HG03442 (cell line): ENCODE data around the gene RMP24.
"Not testable (repeated sequence)": the region's sequence is repeated elsewhere in the genome, so short reads cannot be mapped to it uniquely, and the experiment has no call there.

ENCODE experiments used
- ATAC-seq: cut with Tn5 transposase; IDR thresholded peaks from one replicate; pipeline ENCODE4 v1.9.1; 2021; ENCODE audit warnings: mild to moderate bottlenecking, moderate library complexity; ENCODE audit not compliant: unreplicated experiment

RMP24 gene

GRCh38 chr18:35967866-35968265 is 4.6 kb upstream of the RMP24 start:
- ATAC-seq = not testable (repeated sequence)

GRCh38 chr18:35968278-35968880 is 4.1 kb upstream of the RMP24 start:
- ATAC-seq = no peak

- ATAC-seq = no peak
Observed at GRCh38 chr18:35969676-35970075, 2.8 kb upstream of the RMP24 start.

- ATAC-seq = peak; percentile 2
Observed at GRCh38 chr18:35971661-35972196, 750 bp upstream of the RMP24 start.

GRCh38 chr18:35973650-35974049 is 1.2 kb downstream of the RMP24 start:
- ATAC-seq = no peak

- ATAC-seq = no peak
Observed at GRCh38 chr18:35974181-35974580, 1.7 kb downstream of the RMP24 start.

- no peak for ATAC-seq
Observed at GRCh38 chr18:35979112-35979511, 6.6 kb downstream of the RMP24 start.

- ATAC-seq = no peak
Observed at GRCh38 chr18:35982409-35983114, 10.1 kb downstream of the RMP24 start.

GRCh38 chr18:35983147-35983546 is 10.7 kb downstream of the RMP24 start:
- no peak for ATAC-seq

GRCh38 chr18:35983818-35984217 is 11.3 kb downstream of the RMP24 start:
- ATAC-seq = no peak

GRCh38 chr18:35991696-35992095 is 19.2 kb downstream of the RMP24 start:
- ATAC-seq = no peak

- no peak for ATAC-seq
Observed at GRCh38 chr18:35993013-35993412, 20.5 kb downstream of the RMP24 start.

- no peak for ATAC-seq
Observed at GRCh38 chr18:35998967-35999366, 26.5 kb downstream of the RMP24 start.

- ATAC-seq = no peak
Observed at GRCh38 chr18:35999925-36000324, 27.4 kb downstream of the RMP24 start.

- no peak for ATAC-seq
Observed at GRCh38 chr18:36006997-36007396, 34.5 kb downstream of the RMP24 start.

GRCh38 chr18:36009214-36009613 is 36.7 kb downstream of the RMP24 start:
- ATAC-seq = no peak

- no peak for ATAC-seq
Observed at GRCh38 chr18:36012891-36013290, 40.4 kb downstream of the RMP24 start.

GRCh38 chr18:36015629-36016028 is 43.1 kb downstream of the RMP24 start:
- ATAC-seq = peak; percentile 89

- no peak for ATAC-seq
Observed at GRCh38 chr18:36017232-36017631, 44.8 kb downstream of the RMP24 start.

- no peak for ATAC-seq
Observed at GRCh38 chr18:36020174-36020711, 47.8 kb downstream of the RMP24 start.

GRCh38 chr18:36023336-36023735 is 50.9 kb downstream of the RMP24 start:
- no peak for ATAC-seq

- not testable (repeated sequence) for ATAC-seq
Observed at GRCh38 chr18:36024241-36024640, 51.8 kb downstream of the RMP24 start.
